Measurements from ENCODE around the gene IGSF3.

- no peak for TF ChIP-seq CTCF (conservative IDR thresholded peaks at IDR 0.05)
- TF ChIP-seq EZH2 (IDR thresholded peaks at IDR 0.05; ENCODE audit: low read depth), result no peak
Measured at GRCh38 chr1:116538544-116538943, 129.0 kb downstream of the IGSF3 start.
